Gastrocnemius medialis (tissue), 4 donors: Measurements from ENCODE around the gene ARL15. TPM values are rescaled to one million over a fixed set of nuclear protein-coding genes. Genes with fewer than 3 reads are reported as not detected.

ENCODE experiments used
- ATAC-seq, 2 donors: fragments of 150-250 bp; one replicate each; pipeline ENCODE4 v1.9.1; 2016
- DNase-seq, 2 donors: peaks; one replicate each; pipeline ENCODE4 v3.0.0-alpha.2; 2019
- H3K27ac ChIP-seq, 4 donors: fragments of 200-600 bp; sonication (generic); 1 replicate in 1 of 4; 2 replicates in 3 of 4; pipeline ENCODE4 v1.5.1; 2016 to 2018; ENCODE audit warnings: mild to moderate bottlenecking in 2 of 4, moderate library complexity in 1 of 4
- H3K27me3 ChIP-seq, 3 donors: fragments of 200-600 bp; sonication (generic) in 2 of 3; 1 replicate in 1 of 3; 2 replicates in 2 of 3; pipeline versions ENCODE4 v1.5.1 to v1.6.0; 2016 to 2019; ENCODE audit warnings: mild to moderate bottlenecking in 1 of 3, moderate library complexity in 1 of 3
- H3K36me3 ChIP-seq, 2 donors: fragments of 200-600 bp; sonication (generic) in 1 of 2; one replicate each; pipeline ENCODE4 v1.5.1; 2017 to 2018
- H3K4me1 ChIP-seq, 2 donors: fragments of 200-600 bp; sonication (generic) in 1 of 2; one replicate each; pipeline ENCODE4 v1.5.1; 2016 to 2017; ENCODE audit warnings: mild to moderate bottlenecking in 2 of 2
- H3K4me3 ChIP-seq, 4 donors: fragments of 200-600 bp; sonication (generic) in 3 of 4; 1 replicate in 1 of 4; 2 replicates in 3 of 4; pipeline ENCODE4 v1.5.1; 2016 to 2019; ENCODE audit warnings: mild to moderate bottlenecking in 2 of 4
- H3K9me3 ChIP-seq, 3 donors: fragments of 200-600 bp; sonication (generic) in 2 of 3; 1 replicate in 1 of 3; 2 replicates in 2 of 3; pipeline ENCODE4 v1.5.1; 2016 to 2019
- POLR2A ChIP-seq, 2 donors: fragments of 450-650 bp; IDR thresholded peaks; one replicate each; pipeline ENCODE4 v1.6.1; 2017; ENCODE audit warnings: antibody characterized with exemption in 2 of 2, mild to moderate bottlenecking in 2 of 2, moderate library complexity in 2 of 2
- in situ Hi-C, 4 donors: fragments of 200-750 bp; cut with MboI; loops; one replicate each; pipeline versions ENCODE4 v1.15.0 to v1.8.0; 2017; ENCODE audit warnings: low sequenced_read_pairs in 4 of 4
- intact Hi-C: fragments of 100-400 bp; cut with DNase I; formaldehyde crosslinking; loops from one replicate; pipeline ENCODE4 v1.15.1; 2023; ENCODE audit warnings: low total_unique reads
- total RNA-seq, 4 donors: library from RNA; depleted of rRNA; stranded (reverse); fragments of >200 nt; gene quantifications; one replicate each; pipeline versions ENCODE4 v1.1.0 to v1.2.3, GENCODE V29; 2016
- TF ChIP-seq, protein P1 (sequence below), 5 experiments: fragments of 450-650 bp in 3 of 5; fragments of 200-600 bp in 2 of 5; sonication (generic) in 2 of 5; IDR thresholded peaks in 4 of 5; conservative IDR thresholded peaks in 1 of 5; 1 replicate in 4 of 5; 2 replicates in 1 of 5; pipeline ENCODE4 v1.5.1; 2016 to 2019; ENCODE audit warnings: antibody characterized with exemption in 5 of 5, mild to moderate bottlenecking in 3 of 5, moderate library complexity in 3 of 5

ARL15 gene
- total RNA-seq, 4 donors from 2014 or later = 1.7 to 5.5 (median 3.2) TPM

DNA sequence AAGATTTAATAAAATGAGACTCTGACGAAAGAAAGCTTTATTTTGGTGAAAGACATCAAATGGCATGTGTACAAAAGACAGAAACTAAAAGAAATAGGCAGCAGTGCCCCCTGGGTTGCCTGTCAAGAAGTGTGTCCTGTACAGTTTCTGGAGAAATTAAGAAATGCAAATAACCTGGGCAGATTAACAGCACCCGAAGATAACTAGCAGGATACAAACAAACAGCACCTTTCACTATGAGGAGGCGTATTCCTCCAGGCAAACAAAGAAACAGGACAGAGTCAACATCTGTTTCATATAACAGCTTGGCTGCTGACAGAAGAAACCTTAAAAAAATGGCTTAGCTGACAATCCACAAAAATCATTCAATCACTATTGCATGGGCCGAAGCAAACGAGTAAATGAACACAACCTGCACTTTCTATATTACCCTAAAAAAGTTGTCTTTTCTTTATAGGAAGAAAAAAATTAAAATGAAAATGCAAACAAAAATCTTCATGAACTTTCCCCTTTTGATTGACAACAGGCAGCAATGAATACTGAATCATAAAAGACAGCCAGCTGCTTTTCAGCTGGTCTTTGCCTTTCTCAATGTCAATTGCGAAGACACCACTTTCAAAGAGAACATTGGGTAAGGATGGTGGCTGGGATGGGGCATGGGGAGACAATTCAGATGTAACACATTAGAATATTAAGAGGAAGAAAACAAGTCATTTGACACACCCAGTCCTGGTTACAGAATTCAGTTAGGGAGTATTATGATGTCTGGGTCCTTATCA is 162.1 kb downstream of the ARL15 start:
- Histone ChIP-seq H3K4me1 (peaks cover 0 to 14% of the 10 kb centered on the region in 2 donors), H3K36me3 (no peaks in the 10 kb centered on the region), H3K9me3 (no peaks in the 10 kb centered on the region), H3K4me3 (no peak overlapping the region), H3K27me3 (no peaks in the 10 kb centered on the region), H3K27ac (no peak overlapping the region)
- ATAC-seq (no peak), DNase-seq (no peak)
- in situ Hi-C loops (no loop called here), intact Hi-C loops (no loop called here)
- TF ChIP-seq POLR2A (IDR thresholded peaks at IDR 0.05) = no peak
- TF ChIP-seq, protein P1, sequence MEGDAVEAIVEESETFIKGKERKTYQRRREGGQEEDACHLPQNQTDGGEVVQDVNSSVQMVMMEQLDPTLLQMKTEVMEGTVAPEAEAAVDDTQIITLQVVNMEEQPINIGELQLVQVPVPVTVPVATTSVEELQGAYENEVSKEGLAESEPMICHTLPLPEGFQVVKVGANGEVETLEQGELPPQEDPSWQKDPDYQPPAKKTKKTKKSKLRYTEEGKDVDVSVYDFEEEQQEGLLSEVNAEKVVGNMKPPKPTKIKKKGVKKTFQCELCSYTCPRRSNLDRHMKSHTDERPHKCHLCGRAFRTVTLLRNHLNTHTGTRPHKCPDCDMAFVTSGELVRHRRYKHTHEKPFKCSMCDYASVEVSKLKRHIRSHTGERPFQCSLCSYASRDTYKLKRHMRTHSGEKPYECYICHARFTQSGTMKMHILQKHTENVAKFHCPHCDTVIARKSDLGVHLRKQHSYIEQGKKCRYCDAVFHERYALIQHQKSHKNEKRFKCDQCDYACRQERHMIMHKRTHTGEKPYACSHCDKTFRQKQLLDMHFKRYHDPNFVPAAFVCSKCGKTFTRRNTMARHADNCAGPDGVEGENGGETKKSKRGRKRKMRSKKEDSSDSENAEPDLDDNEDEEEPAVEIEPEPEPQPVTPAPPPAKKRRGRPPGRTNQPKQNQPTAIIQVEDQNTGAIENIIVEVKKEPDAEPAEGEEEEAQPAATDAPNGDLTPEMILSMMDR (IDR thresholded peaks at IDR 0.05 in 4 of 5, conservative IDR thresholded peaks at IDR 0.05 in 1 of 5) = no peak

DNA sequence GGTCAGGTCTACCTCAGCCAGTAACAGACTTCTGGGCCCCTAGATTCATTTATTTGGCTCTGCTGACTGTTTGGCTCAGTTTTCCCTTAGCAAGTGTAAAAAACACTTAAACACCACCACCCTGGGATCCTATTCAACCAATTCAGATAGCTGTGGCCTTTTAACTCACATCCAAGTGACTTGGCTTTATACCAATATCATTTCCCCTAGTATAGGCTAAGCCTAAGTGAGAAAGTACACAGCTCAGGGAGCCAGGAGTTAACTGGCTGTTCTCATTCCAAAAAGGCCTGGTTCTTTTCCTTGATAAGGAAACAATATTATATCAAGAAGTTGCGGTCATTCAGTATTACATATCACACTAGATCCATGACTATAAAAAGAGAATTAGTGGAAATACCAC is 163.5 kb downstream of the ARL15 start:
- ATAC-seq = no peak
- intact Hi-C loops = no loop called here
- Histone ChIP-seq H3K27me3 (no peaks in the 10 kb centered on the region), H3K4me3 (no peak overlapping the region), H3K36me3 (no peaks in the 10 kb centered on the region), H3K4me1 (peaks cover 0 to 14% of the 10 kb centered on the region in 2 donors), H3K27ac (no peak overlapping the region), H3K9me3 (no peaks in the 10 kb centered on the region)
- no peak for TF ChIP-seq POLR2A (IDR thresholded peaks at IDR 0.05)
- TF ChIP-seq, protein P1 (IDR thresholded peaks at IDR 0.05 in 4 of 5, conservative IDR thresholded peaks at IDR 0.05 in 1 of 5) = no peak
- no peak for DNase-seq
- in situ Hi-C loops = no loop called here

DNA sequence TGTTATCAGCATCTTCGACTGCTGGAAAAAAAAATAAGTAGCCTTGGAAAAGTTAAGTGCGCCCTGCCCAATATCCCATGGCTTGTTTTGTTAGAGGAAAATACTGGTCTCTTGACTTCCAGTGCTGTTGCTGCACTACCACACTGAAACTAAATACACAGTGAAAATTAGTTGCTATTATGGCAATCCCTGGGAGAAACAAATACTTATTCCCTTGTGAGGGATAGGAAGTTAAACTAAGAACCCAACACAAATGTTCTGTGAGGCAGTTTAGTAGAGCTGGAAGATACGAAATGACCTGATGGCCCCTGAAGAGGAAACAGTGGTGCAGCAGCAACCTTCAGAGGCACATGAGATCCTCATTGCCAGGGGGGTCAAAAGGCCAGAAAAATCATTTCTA is 164.0 kb downstream of the ARL15 start:
- H3K4me3 ChIP-seq = no peak overlapping the region
- in situ Hi-C loops = no loop called here
- H3K27ac ChIP-seq = no peak overlapping the region
- intact Hi-C loops = no loop called here
- ATAC-seq (no peak), DNase-seq (no peak)
- peaks cover 0 to 14% of the 10 kb centered on the region in 2 donors for H3K4me1 ChIP-seq
- TF ChIP-seq, protein P1 (IDR thresholded peaks at IDR 0.05 in 4 of 5, conservative IDR thresholded peaks at IDR 0.05 in 1 of 5) = no peak
- TF ChIP-seq POLR2A (IDR thresholded peaks at IDR 0.05) = no peak
- H3K36me3 ChIP-seq = no peaks in the 10 kb centered on the region
- H3K9me3 ChIP-seq = no peaks in the 10 kb centered on the region
- no peaks in the 10 kb centered on the region for H3K27me3 ChIP-seq

- DNase-seq = no peak
- Histone ChIP-seq H3K36me3 (no peaks in the 10 kb centered on the region), H3K9me3 (no peaks in the 10 kb centered on the region), H3K27me3 (no peaks in the 10 kb centered on the region), H3K4me1 (no peaks in the 10 kb centered on the region), H3K4me3 (no peak overlapping the region), H3K27ac (no peak overlapping the region)
- in situ Hi-C loops (no loop called here), intact Hi-C loops (no loop called here)
- TF ChIP-seq, protein P1 (IDR thresholded peaks at IDR 0.05 in 4 of 5, conservative IDR thresholded peaks at IDR 0.05 in 1 of 5) = no peak
- no peak for TF ChIP-seq POLR2A (IDR thresholded peaks at IDR 0.05)
- ATAC-seq = no peak
Observed at GRCh38 chr5:54140247-54140840, 170.0 kb downstream of the ARL15 start.
